Gastrocnemius medialis (tissue), 4 donors: ENCODE results near the gene PAPOLA. TPM values are rescaled to one million over a fixed set of nuclear protein-coding genes. Genes with fewer than 3 reads are reported as not detected.

Experiments
- ATAC-seq, 2 donors: fragments of 150-250 bp; one replicate each; pipeline ENCODE4 v1.9.1; 2016
- DNase-seq, 2 donors: peaks; one replicate each; pipeline ENCODE4 v3.0.0-alpha.2; 2019
- H3K27ac ChIP-seq, 4 donors: fragments of 200-600 bp; sonication (generic); 1 replicate in 1 of 4; 2 replicates in 3 of 4; pipeline ENCODE4 v1.5.1; 2016 to 2018; ENCODE audit warnings: mild to moderate bottlenecking in 2 of 4, moderate library complexity in 1 of 4
- H3K27me3 ChIP-seq, 3 donors: fragments of 200-600 bp; sonication (generic) in 2 of 3; 1 replicate in 1 of 3; 2 replicates in 2 of 3; pipeline versions ENCODE4 v1.5.1 to v1.6.0; 2016 to 2019; ENCODE audit warnings: mild to moderate bottlenecking in 1 of 3, moderate library complexity in 1 of 3
- H3K36me3 ChIP-seq, 2 donors: fragments of 200-600 bp; sonication (generic) in 1 of 2; one replicate each; pipeline ENCODE4 v1.5.1; 2017 to 2018
- H3K4me1 ChIP-seq, 2 donors: fragments of 200-600 bp; sonication (generic) in 1 of 2; one replicate each; pipeline ENCODE4 v1.5.1; 2016 to 2017; ENCODE audit warnings: mild to moderate bottlenecking in 2 of 2
- H3K4me3 ChIP-seq, 4 donors: fragments of 200-600 bp; sonication (generic) in 3 of 4; 1 replicate in 1 of 4; 2 replicates in 3 of 4; pipeline ENCODE4 v1.5.1; 2016 to 2019; ENCODE audit warnings: mild to moderate bottlenecking in 2 of 4
- H3K9me3 ChIP-seq, 3 donors: fragments of 200-600 bp; sonication (generic) in 2 of 3; 1 replicate in 1 of 3; 2 replicates in 2 of 3; pipeline ENCODE4 v1.5.1; 2016 to 2019
- POLR2A ChIP-seq, 2 donors: fragments of 450-650 bp; IDR thresholded peaks; one replicate each; pipeline ENCODE4 v1.6.1; 2017; ENCODE audit warnings: antibody characterized with exemption in 2 of 2, mild to moderate bottlenecking in 2 of 2, moderate library complexity in 2 of 2
- in situ Hi-C, 4 donors: fragments of 200-750 bp; cut with MboI; loops; one replicate each; pipeline versions ENCODE4 v1.15.0 to v1.8.0; 2017; ENCODE audit warnings: low sequenced_read_pairs in 4 of 4
- intact Hi-C: fragments of 100-400 bp; cut with DNase I; formaldehyde crosslinking; loops from one replicate; pipeline ENCODE4 v1.15.1; 2023; ENCODE audit warnings: low total_unique reads
- total RNA-seq, 4 donors: library from RNA; depleted of rRNA; stranded (reverse); fragments of >200 nt; gene quantifications; one replicate each; pipeline versions ENCODE4 v1.1.0 to v1.2.3, GENCODE V29; 2016
- TF ChIP-seq, protein P1 (sequence below), 5 experiments: fragments of 450-650 bp in 3 of 5; fragments of 200-600 bp in 2 of 5; sonication (generic) in 2 of 5; IDR thresholded peaks in 4 of 5; conservative IDR thresholded peaks in 1 of 5; 1 replicate in 4 of 5; 2 replicates in 1 of 5; pipeline ENCODE4 v1.5.1; 2016 to 2019; ENCODE audit warnings: antibody characterized with exemption in 5 of 5, mild to moderate bottlenecking in 3 of 5, moderate library complexity in 3 of 5

The PAPOLA gene
- total RNA-seq, 4 donors from 2014 or later: 41.5 to 66.4 (median 50.7) TPM

GRCh38 chr14:96512602-96513397 is 10.6 kb downstream of the PAPOLA start:
- Histone ChIP-seq H3K4me3 (no peak overlapping the region), H3K27ac (no peak overlapping the region), H3K36me3 (no peaks in the 10 kb centered on the region), H3K9me3 (no peaks in the 10 kb centered on the region), H3K4me1 (peaks cover 64 to 73% of the 10 kb centered on the region in 2 donors), H3K27me3 (no peaks in the 10 kb centered on the region)
- ATAC-seq (no peak), DNase-seq (no peak)
- intact Hi-C loops (no loop called here), in situ Hi-C loops (no loop called here)
- TF ChIP-seq, protein P1, sequence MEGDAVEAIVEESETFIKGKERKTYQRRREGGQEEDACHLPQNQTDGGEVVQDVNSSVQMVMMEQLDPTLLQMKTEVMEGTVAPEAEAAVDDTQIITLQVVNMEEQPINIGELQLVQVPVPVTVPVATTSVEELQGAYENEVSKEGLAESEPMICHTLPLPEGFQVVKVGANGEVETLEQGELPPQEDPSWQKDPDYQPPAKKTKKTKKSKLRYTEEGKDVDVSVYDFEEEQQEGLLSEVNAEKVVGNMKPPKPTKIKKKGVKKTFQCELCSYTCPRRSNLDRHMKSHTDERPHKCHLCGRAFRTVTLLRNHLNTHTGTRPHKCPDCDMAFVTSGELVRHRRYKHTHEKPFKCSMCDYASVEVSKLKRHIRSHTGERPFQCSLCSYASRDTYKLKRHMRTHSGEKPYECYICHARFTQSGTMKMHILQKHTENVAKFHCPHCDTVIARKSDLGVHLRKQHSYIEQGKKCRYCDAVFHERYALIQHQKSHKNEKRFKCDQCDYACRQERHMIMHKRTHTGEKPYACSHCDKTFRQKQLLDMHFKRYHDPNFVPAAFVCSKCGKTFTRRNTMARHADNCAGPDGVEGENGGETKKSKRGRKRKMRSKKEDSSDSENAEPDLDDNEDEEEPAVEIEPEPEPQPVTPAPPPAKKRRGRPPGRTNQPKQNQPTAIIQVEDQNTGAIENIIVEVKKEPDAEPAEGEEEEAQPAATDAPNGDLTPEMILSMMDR (IDR thresholded peaks at IDR 0.05 in 4 of 5, conservative IDR thresholded peaks at IDR 0.05 in 1 of 5): no peak
- TF ChIP-seq POLR2A (IDR thresholded peaks at IDR 0.05): no peak

GRCh38 chr14:96514694-96515093 is 12.5 kb downstream of the PAPOLA start:
- H3K27ac ChIP-seq: no peak overlapping the region

DNA sequence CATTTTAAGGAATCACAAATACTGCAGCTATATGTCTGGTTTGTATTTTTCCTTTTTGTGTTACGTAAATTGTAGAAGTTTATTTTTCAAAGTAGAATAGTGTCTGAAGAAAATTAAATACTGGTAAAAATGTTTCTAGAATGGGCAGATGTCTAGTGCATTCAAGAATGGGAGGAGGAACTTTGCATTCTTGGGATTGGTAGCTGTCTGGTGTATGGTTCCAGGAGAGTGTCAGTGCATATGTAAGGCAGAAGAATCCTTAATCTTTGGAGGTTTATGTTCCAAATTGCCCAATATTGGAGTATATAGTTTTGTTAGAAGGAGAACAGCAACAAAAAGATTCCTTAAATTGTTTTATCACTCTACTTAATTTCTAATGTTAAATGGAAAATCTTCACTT is 13.5 kb downstream of the PAPOLA start:
- ATAC-seq: no peak
- peaks cover 45 to 51% of the 10 kb centered on the region in 2 donors for H3K4me1 ChIP-seq
- peaks cover 0 to 4% of the 10 kb centered on the region in 2 donors for H3K36me3 ChIP-seq
- DNase-seq: no peak
- no peak overlapping the region for H3K27ac ChIP-seq
- intact Hi-C loops (no loop called here), in situ Hi-C loops (no loop called here)
- no peak overlapping the region for H3K4me3 ChIP-seq
- no peaks in the 10 kb centered on the region for H3K9me3 ChIP-seq
- H3K27me3 ChIP-seq: no peaks in the 10 kb centered on the region
- TF ChIP-seq, protein P1 (IDR thresholded peaks at IDR 0.05 in 4 of 5, conservative IDR thresholded peaks at IDR 0.05 in 1 of 5): no peak
- no peak for TF ChIP-seq POLR2A (IDR thresholded peaks at IDR 0.05)

More at GRCh38 chr14:96514694-96515093, 12.5 kb downstream of the PAPOLA start:
- peaks cover 50 to 57% of the 10 kb centered on the region in 2 donors for H3K4me1 ChIP-seq
- H3K27me3 ChIP-seq: no peaks in the 10 kb centered on the region
- no peaks in the 10 kb centered on the region for H3K9me3 ChIP-seq
- DNase-seq (no peak), ATAC-seq (no peak)
- H3K4me3 ChIP-seq: no peak overlapping the region
- TF ChIP-seq POLR2A (IDR thresholded peaks at IDR 0.05): no peak
- TF ChIP-seq, protein P1 (IDR thresholded peaks at IDR 0.05 in 4 of 5, conservative IDR thresholded peaks at IDR 0.05 in 1 of 5): no peak
- in situ Hi-C loops: no loop called here
- no peaks in the 10 kb centered on the region for H3K36me3 ChIP-seq
- intact Hi-C loops: no loop called here

- TF ChIP-seq, protein P1 (IDR thresholded peaks at IDR 0.05 in 4 of 5, conservative IDR thresholded peaks at IDR 0.05 in 1 of 5): no peak
- no peak for TF ChIP-seq POLR2A (IDR thresholded peaks at IDR 0.05)
- Histone ChIP-seq H3K36me3 (peaks cover 0 to 11% of the 10 kb centered on the region in 2 donors), H3K4me3 (no peak overlapping the region), H3K4me1 (peaks cover 39 to 47% of the 10 kb centered on the region in 2 donors), H3K9me3 (no peaks in the 10 kb centered on the region), H3K27me3 (no peaks in the 10 kb centered on the region), H3K27ac (no peak overlapping the region)
- no peak for DNase-seq
- in situ Hi-C loops (no loop called here), intact Hi-C loops (no loop called here)
- no peak for ATAC-seq
Measured at GRCh38 chr14:96516351-96516750, 14.2 kb downstream of the PAPOLA start.
